ENCODE data around the gene HIRA. TPM values are rescaled to one million over a fixed set of nuclear protein-coding genes. Genes with fewer than 3 reads are reported as not detected.

HIRA gene
- total RNA-seq, 1 experiment from 2014 or later = 51.0 TPM

DNA sequence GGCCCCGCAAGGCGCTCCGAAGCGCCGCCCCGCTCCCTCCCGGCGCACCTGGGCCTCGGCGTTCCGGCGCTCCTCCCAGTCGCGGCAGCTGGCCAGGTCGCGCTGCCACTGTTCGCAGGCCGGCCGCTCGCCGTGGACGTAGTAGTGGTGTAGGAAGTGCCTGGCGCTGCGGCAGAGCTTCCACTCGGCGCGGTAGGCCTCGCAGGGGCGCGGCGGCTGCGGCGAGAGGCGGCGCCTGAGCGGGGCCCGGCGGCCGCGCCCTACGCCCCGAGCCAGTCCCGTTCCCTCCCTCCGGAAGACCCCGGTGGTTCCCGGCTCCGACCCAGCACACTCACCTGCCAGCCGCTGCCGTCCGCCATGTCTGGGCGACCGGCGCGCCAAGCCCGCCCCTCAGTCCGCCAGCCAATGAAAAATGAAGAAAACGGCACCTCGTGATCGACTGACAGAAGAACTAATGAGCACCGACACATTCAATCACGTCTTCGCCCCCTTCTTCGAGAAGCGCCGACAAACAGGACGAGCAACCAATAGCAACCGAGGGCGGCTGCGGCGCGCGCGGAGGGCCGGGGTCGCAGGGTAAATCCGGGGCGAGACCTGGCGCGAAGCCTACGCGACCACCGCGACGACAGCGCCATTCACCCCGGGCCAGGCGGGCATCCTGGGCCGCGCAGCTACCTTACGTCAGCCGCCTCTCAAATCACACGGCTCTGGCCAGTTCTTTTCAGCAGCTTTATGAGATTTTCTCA, 16.0 kb upstream of the HIRA start, which contains the start of gene C22orf39 (continued):
- TF ChIP-seq, protein P1, sequence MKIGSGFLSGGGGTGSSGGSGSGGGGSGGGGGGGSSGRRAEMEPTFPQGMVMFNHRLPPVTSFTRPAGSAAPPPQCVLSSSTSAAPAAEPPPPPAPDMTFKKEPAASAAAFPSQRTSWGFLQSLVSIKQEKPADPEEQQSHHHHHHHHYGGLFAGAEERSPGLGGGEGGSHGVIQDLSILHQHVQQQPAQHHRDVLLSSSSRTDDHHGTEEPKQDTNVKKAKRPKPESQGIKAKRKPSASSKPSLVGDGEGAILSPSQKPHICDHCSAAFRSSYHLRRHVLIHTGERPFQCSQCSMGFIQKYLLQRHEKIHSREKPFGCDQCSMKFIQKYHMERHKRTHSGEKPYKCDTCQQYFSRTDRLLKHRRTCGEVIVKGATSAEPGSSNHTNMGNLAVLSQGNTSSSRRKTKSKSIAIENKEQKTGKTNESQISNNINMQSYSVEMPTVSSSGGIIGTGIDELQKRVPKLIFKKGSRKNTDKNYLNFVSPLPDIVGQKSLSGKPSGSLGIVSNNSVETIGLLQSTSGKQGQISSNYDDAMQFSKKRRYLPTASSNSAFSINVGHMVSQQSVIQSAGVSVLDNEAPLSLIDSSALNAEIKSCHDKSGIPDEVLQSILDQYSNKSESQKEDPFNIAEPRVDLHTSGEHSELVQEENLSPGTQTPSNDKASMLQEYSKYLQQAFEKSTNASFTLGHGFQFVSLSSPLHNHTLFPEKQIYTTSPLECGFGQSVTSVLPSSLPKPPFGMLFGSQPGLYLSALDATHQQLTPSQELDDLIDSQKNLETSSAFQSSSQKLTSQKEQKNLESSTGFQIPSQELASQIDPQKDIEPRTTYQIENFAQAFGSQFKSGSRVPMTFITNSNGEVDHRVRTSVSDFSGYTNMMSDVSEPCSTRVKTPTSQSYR (CRISPR knock-in tag; IDR thresholded peaks at IDR 0.05) = 0 out of 2 replicates have a peak, but pooled peaks have one; percentile 44
- no peak; the same call in 1 of the 2 replicates for TF ChIP-seq SP1 (CRISPR knock-in tag; conservative IDR thresholded peaks at IDR 0.05)
- TF ChIP-seq ZNF219 (CRISPR knock-in tag; IDR thresholded peaks at IDR 0.05; ENCODE audit: borderline replicate concordance) = no peak
- no peak; the same call in 1 of the 2 replicates for TF ChIP-seq FOXP1 (CRISPR knock-in tag; IDR thresholded peaks at IDR 0.05; ENCODE audit: borderline replicate concordance)
- no peak for TF ChIP-seq NR3C1 (CRISPR knock-in tag; conservative IDR thresholded peaks at IDR 0.05; ENCODE audit: low read depth)
- TF ChIP-seq, protein P2, sequence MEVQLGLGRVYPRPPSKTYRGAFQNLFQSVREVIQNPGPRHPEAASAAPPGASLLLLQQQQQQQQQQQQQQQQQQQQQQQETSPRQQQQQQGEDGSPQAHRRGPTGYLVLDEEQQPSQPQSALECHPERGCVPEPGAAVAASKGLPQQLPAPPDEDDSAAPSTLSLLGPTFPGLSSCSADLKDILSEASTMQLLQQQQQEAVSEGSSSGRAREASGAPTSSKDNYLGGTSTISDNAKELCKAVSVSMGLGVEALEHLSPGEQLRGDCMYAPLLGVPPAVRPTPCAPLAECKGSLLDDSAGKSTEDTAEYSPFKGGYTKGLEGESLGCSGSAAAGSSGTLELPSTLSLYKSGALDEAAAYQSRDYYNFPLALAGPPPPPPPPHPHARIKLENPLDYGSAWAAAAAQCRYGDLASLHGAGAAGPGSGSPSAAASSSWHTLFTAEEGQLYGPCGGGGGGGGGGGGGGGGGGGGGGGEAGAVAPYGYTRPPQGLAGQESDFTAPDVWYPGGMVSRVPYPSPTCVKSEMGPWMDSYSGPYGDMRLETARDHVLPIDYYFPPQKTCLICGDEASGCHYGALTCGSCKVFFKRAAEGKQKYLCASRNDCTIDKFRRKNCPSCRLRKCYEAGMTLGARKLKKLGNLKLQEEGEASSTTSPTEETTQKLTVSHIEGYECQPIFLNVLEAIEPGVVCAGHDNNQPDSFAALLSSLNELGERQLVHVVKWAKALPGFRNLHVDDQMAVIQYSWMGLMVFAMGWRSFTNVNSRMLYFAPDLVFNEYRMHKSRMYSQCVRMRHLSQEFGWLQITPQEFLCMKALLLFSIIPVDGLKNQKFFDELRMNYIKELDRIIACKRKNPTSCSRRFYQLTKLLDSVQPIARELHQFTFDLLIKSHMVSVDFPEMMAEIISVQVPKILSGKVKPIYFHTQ (CRISPR knock-in tag; IDR thresholded peaks at IDR 0.05) = no peak
- no peak for TF ChIP-seq ZNF671 (CRISPR knock-in tag; IDR thresholded peaks at IDR 0.05)
- TF ChIP-seq ZBTB21 (CRISPR knock-in tag; IDR thresholded peaks at IDR 0.05; ENCODE audit: borderline replicate concordance) = no peak
- TF ChIP-seq, protein P3, sequence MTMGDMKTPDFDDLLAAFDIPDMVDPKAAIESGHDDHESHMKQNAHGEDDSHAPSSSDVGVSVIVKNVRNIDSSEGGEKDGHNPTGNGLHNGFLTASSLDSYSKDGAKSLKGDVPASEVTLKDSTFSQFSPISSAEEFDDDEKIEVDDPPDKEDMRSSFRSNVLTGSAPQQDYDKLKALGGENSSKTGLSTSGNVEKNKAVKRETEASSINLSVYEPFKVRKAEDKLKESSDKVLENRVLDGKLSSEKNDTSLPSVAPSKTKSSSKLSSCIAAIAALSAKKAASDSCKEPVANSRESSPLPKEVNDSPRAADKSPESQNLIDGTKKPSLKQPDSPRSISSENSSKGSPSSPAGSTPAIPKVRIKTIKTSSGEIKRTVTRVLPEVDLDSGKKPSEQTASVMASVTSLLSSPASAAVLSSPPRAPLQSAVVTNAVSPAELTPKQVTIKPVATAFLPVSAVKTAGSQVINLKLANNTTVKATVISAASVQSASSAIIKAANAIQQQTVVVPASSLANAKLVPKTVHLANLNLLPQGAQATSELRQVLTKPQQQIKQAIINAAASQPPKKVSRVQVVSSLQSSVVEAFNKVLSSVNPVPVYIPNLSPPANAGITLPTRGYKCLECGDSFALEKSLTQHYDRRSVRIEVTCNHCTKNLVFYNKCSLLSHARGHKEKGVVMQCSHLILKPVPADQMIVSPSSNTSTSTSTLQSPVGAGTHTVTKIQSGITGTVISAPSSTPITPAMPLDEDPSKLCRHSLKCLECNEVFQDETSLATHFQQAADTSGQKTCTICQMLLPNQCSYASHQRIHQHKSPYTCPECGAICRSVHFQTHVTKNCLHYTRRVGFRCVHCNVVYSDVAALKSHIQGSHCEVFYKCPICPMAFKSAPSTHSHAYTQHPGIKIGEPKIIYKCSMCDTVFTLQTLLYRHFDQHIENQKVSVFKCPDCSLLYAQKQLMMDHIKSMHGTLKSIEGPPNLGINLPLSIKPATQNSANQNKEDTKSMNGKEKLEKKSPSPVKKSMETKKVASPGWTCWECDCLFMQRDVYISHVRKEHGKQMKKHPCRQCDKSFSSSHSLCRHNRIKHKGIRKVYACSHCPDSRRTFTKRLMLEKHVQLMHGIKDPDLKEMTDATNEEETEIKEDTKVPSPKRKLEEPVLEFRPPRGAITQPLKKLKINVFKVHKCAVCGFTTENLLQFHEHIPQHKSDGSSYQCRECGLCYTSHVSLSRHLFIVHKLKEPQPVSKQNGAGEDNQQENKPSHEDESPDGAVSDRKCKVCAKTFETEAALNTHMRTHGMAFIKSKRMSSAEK (CRISPR knock-in tag; IDR thresholded peaks at IDR 0.05; ENCODE audit: borderline replicate concordance) = no peak
- TF ChIP-seq, protein P4, sequence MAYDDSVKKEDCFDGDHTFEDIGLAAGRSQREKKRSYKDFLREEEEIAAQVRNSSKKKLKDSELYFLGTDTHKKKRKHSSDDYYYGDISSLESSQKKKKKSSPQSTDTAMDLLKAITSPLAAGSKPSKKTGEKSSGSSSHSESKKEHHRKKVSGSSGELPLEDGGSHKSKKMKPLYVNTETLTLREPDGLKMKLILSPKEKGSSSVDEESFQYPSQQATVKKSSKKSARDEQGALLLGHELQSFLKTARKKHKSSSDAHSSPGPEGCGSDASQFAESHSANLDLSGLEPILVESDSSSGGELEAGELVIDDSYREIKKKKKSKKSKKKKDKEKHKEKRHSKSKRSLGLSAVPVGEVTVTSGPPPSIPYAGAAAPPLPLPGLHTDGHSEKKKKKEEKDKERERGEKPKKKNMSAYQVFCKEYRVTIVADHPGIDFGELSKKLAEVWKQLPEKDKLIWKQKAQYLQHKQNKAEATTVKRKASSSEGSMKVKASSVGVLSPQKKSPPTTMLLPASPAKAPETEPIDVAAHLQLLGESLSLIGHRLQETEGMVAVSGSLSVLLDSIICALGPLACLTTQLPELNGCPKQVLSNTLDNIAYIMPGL (CRISPR knock-in tag; IDR thresholded peaks at IDR 0.05) = no peak
- no peak for TF ChIP-seq JAZF1 (CRISPR knock-in tag; IDR thresholded peaks at IDR 0.05)
- TF ChIP-seq, protein P5, sequence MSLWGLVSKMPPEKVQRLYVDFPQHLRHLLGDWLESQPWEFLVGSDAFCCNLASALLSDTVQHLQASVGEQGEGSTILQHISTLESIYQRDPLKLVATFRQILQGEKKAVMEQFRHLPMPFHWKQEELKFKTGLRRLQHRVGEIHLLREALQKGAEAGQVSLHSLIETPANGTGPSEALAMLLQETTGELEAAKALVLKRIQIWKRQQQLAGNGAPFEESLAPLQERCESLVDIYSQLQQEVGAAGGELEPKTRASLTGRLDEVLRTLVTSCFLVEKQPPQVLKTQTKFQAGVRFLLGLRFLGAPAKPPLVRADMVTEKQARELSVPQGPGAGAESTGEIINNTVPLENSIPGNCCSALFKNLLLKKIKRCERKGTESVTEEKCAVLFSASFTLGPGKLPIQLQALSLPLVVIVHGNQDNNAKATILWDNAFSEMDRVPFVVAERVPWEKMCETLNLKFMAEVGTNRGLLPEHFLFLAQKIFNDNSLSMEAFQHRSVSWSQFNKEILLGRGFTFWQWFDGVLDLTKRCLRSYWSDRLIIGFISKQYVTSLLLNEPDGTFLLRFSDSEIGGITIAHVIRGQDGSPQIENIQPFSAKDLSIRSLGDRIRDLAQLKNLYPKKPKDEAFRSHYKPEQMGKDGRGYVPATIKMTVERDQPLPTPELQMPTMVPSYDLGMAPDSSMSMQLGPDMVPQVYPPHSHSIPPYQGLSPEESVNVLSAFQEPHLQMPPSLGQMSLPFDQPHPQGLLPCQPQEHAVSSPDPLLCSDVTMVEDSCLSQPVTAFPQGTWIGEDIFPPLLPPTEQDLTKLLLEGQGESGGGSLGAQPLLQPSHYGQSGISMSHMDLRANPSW (CRISPR knock-in tag; conservative IDR thresholded peaks at IDR 0.05; ENCODE audit: low read depth) = no peak
- TF ChIP-seq GABPB1 (CRISPR knock-in tag; IDR thresholded peaks at IDR 0.05) = peak; percentile 53; the same call in 1 of the 2 replicates
- TF ChIP-seq ESRRA (CRISPR knock-in tag; IDR thresholded peaks at IDR 0.05; ENCODE audit: borderline replicate concordance) = 0 out of 2 replicates have a peak, but pooled peaks have one; percentile 32
- TF ChIP-seq, protein P6, sequence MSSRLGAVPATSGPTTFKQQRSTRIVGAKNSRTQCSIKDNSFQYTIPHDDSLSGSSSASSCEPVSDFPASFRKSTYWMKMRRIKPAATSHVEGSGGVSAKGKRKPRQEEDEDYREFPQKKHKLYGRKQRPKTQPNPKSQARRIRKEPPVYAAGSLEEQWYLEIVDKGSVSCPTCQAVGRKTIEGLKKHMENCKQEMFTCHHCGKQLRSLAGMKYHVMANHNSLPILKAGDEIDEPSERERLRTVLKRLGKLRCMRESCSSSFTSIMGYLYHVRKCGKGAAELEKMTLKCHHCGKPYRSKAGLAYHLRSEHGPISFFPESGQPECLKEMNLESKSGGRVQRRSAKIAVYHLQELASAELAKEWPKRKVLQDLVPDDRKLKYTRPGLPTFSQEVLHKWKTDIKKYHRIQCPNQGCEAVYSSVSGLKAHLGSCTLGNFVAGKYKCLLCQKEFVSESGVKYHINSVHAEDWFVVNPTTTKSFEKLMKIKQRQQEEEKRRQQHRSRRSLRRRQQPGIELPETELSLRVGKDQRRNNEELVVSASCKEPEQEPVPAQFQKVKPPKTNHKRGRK (CRISPR knock-in tag; IDR thresholded peaks at IDR 0.05; ENCODE audit: borderline replicate concordance) = no peak
